GM18868 (cell line): Measurements from ENCODE around the gene DIP2C.
"Not testable (repeated sequence)": the region's sequence is repeated elsewhere in the genome, so short reads cannot be mapped to it uniquely, and the experiment has no call there.

Experiments
- ATAC-seq: cut with Tn5 transposase; IDR thresholded peaks from one replicate; pipeline ENCODE4 v1.9.1; 2021; ENCODE audit warnings: mild to moderate bottlenecking, moderate library complexity; ENCODE audit not compliant: unreplicated experiment

The DIP2C gene

GRCh38 chr10:584497-585290 lies 104.8 kb downstream of the DIP2C start:
- ATAC-seq: not testable (repeated sequence)

GRCh38 chr10:583433-583832 lies 106.0 kb downstream of the DIP2C start:
- ATAC-seq: no peak

GRCh38 chr10:581776-582330 lies 107.6 kb downstream of the DIP2C start:
- no peak for ATAC-seq

GRCh38 chr10:580778-581177 lies 108.7 kb downstream of the DIP2C start:
- ATAC-seq: no peak

GRCh38 chr10:576130-576465 lies 113.4 kb downstream of the DIP2C start:
- no peak for ATAC-seq

- no peak for ATAC-seq
These were observed 113.9 kb downstream of the DIP2C start for GRCh38 chr10:575402-576129.

GRCh38 chr10:572696-573095 lies 116.8 kb downstream of the DIP2C start:
- no peak for ATAC-seq

GRCh38 chr10:571688-572451 lies 117.6 kb downstream of the DIP2C start:
- ATAC-seq: no peak

GRCh38 chr10:571166-571565 lies 118.3 kb downstream of the DIP2C start:
- no peak for ATAC-seq

GRCh38 chr10:570628-571163 lies 118.8 kb downstream of the DIP2C start:
- ATAC-seq: no peak

GRCh38 chr10:569961-570627 lies 119.4 kb downstream of the DIP2C start:
- ATAC-seq: no peak

- ATAC-seq: no peak
These were observed 120.6 kb downstream of the DIP2C start for GRCh38 chr10:568848-569247.

- ATAC-seq: no peak
These were observed 121.6 kb downstream of the DIP2C start for GRCh38 chr10:567869-568268.

- ATAC-seq: no peak
These were observed 123.1 kb downstream of the DIP2C start for GRCh38 chr10:566241-566885.

GRCh38 chr10:565676-566075 lies 123.8 kb downstream of the DIP2C start:
- ATAC-seq: no peak

GRCh38 chr10:565146-565545 lies 124.3 kb downstream of the DIP2C start:
- ATAC-seq: no peak

- ATAC-seq: no peak
These were observed 125.6 kb downstream of the DIP2C start for GRCh38 chr10:563827-564226.

GRCh38 chr10:562142-562541 lies 127.3 kb downstream of the DIP2C start:
- no peak for ATAC-seq

- ATAC-seq: no peak
These were observed 127.7 kb downstream of the DIP2C start for GRCh38 chr10:561721-562120.
